Heart left ventricle (tissue), 16 donors: Measurements from ENCODE around the gene SWAP70. TPM values are rescaled to one million over a fixed set of nuclear protein-coding genes. Genes with fewer than 3 reads are reported as not detected.

ENCODE experiments used
- ATAC-seq, 4 donors: fragments of 200-7000 bp; cut with Tn5 transposase; one replicate each; pipeline ENCODE4 v1.9.1; 2020 to 2022; ENCODE audit warnings: moderate library complexity in 4 of 4, mild to moderate bottlenecking in 3 of 4, moderate number of reproducible peaks in 1 of 4
- DNase-seq, 5 donors: peaks; one replicate each; pipeline ENCODE4 v3.0.0-alpha.2; 2020
- H3K27ac ChIP-seq, 12 donors: fragments of 200-600 bp; sonication (generic) in 4 of 12; one replicate each; pipeline versions ENCODE4 v1.5.0 to v1.8.0; 2016 to 2022; ENCODE audit warnings: mild to moderate bottlenecking in 2 of 12
- H3K27me3 ChIP-seq, 9 donors: fragments of 200-600 bp; sonication (generic) in 2 of 9; one replicate each; pipeline versions ENCODE4 v1.5.1 to v1.8.0; 2016 to 2022; ENCODE audit warnings: mild to moderate bottlenecking in 3 of 9
- H3K36me3 ChIP-seq, 9 donors: fragments of 200-600 bp; sonication (generic) in 2 of 9; one replicate each; pipeline versions ENCODE4 v1.5.0 to v1.8.0; 2018 to 2022; ENCODE audit warnings: mild to moderate bottlenecking in 2 of 9
- H3K4me1 ChIP-seq, 12 donors: fragments of 200-600 bp; sonication (generic) in 4 of 12; one replicate each; pipeline versions ENCODE4 v1.5.0 to v1.8.0; 2016 to 2022; ENCODE audit warnings: mild to moderate bottlenecking in 3 of 12
- H3K4me3 ChIP-seq, 12 donors: fragments of 200-600 bp; sonication (generic) in 4 of 12; one replicate each; pipeline versions ENCODE4 v1.5.0 to v1.8.0; 2017 to 2022; ENCODE audit warnings: mild to moderate bottlenecking in 9 of 12, moderate library complexity in 4 of 12
- H3K9me3 ChIP-seq, 12 donors: fragments of 200-600 bp; sonication (generic) in 4 of 12; one replicate each; pipeline versions ENCODE4 v1.5.0 to v1.8.0; 2016 to 2022; ENCODE audit warnings: mild to moderate bottlenecking in 1 of 12
- CTCF ChIP-seq, 12 donors: fragments of 200-600 bp; sonication (generic) in 4 of 12; IDR thresholded peaks; one replicate each; pipeline versions ENCODE4 v1.5.0 to v1.8.0; 2018 to 2022; ENCODE audit warnings: antibody characterized with exemption in 12 of 12, mild to moderate bottlenecking in 5 of 12
- POLR2A ChIP-seq, 2 donors: fragments of 450-650 bp; IDR thresholded peaks; one replicate each; pipeline ENCODE4 v1.6.1; 2017; ENCODE audit warnings: antibody characterized with exemption in 2 of 2, mild to moderate bottlenecking in 2 of 2, moderate library complexity in 2 of 2
- WGBS, 4 donors: extraction: QIAGEN DNeasy Blood & Tissue Kit in 2 of 4; methylation state at CpG; one replicate each; pipeline versions ENCODE4 v1.1.5 to v1.1.7; 2013 to 2018; 5-methylcytosine and 5-hydroxymethylcytosine counted together
- intact Hi-C, 10 donors: fragments of 100-400 bp; cut with DNase I; formaldehyde crosslinking; loops; one replicate each; pipeline versions ENCODE4 v1.11.1 to v1.14.2; 2022
- long read RNA-seq, 3 donors: library from polyadenylated mRNA; unstranded; transcript quantifications; one replicate each; pipeline ENCODE4 v2.0.0, GENCODE V29; 2020 to 2021
- polyA plus RNA-seq, 2 donors: library from polyadenylated mRNA; stranded (reverse); fragments of 200-250 nt; gene quantifications; one replicate each; pipeline ENCODE4 v1.2.3, GENCODE V29; 2013
- total RNA-seq, 9 donors: library from RNA; depleted of rRNA in 2 of 9; stranded (reverse); fragments of >200 nt in 2 of 9; fragmentation: NEBNext Ultra II Directional in 3 of 9; extraction: Animal tissue kit (Norgen Biotek cat#: 25700) in 3 of 9; gene quantifications; one replicate each; pipeline versions ENCODE4 v1.1.0 to v1.2.4, GENCODE V29; 2016 to 2023
- donor health status: ischemic (EF 13 %, LVEDD 7.1; RV severe dilation, severe dysfunction).
- donor health status: healthy with polysubstance abuse.
- donor health status: DM: no; HTN: yes; CAD: no.
- donor health status: DM: no; HTN: no; CAD: no.
- donor health status: ischemic (EF 25% LVEDD 6.9; RV normal size, moderate dysfunction).
- donor health status: ischemic (EF 25% LVEDD 5.7; RV mildly dilated, moderate dysfunction).
- donor health status: healthy.
- donor health status: DM: yes; HTN: yes; CAD: no.
- donor health status: ischemic (EF 35%, LVEDD 5.7; RV mildly dilated, moderate dysfunction).
- donor health status: nonischemic (EF 11% LVEDD 7.7; RV severe dilation, severe dysfunction).
- donor health status: DM: yes; HTN: yes; CAD: no.
- donor health status: PGD.
- donor health status: ischemic (EF 29% LVEDD 5.4; RV normal size, mild dysfunction).
- donor health status: nonischemic (EF 23%, LVEDD 6.1; RV moderate dilation, normal function).

SWAP70 gene
- total RNA-seq (10 to 100 TPM; 16.7 to 38.5 (median 24.0) TPM), polyA plus RNA-seq (10 to 100 TPM in 1 of 2 donors, 1 to 10 TPM in 1; 6.0 to 18.9 TPM)
- long read RNA-seq, donor 1, full-length matches to known transcripts: 41 of 51 reads
- long read RNA-seq, donor 1, partial matches to known transcripts: 6 of 51 reads
- long read RNA-seq, donor 1, other reads (novel, unspliced or antisense): 4 of 51 reads
- long read RNA-seq, donor 2, full-length matches to known transcripts: 135 of 174 reads
- long read RNA-seq, donor 2, partial matches to known transcripts: 11 of 174 reads
- long read RNA-seq, donor 2, other reads (novel, unspliced or antisense): 28 of 174 reads
- long read RNA-seq, donor 3, full-length matches to known transcripts: 46 of 59 reads
- long read RNA-seq, donor 3, partial matches to known transcripts: 6 of 59 reads
- long read RNA-seq, donor 3, other reads (novel, unspliced or antisense): 7 of 59 reads

GRCh38 chr11:9663699-9664275 is at the start of gene SWAP70:
SWAP70 (plus strand) TSS chr11:9664077; CDS start chr11:9664180, 103 bp downstream.
- intact Hi-C loops: loop anchor here in 6 of 10 donors (1.0 to 10.0 kb wide), 5 partner anchors 49 to 51 kb away; no protein-coding TSS in a partner anchor
- no peaks in the 10 kb centered on the region for H3K36me3 ChIP-seq
- H3K27ac ChIP-seq: peak within 1 kb of the TSS; percentile 87 to 98 (median 94)
- H3K27me3 ChIP-seq: no peaks in the 10 kb centered on the region
- H3K4me3 ChIP-seq: peak within 1 kb of the TSS; percentile 74 to 99 (median 94)
- DNase-seq (peak; percentile 92 to 96 (median 92)), ATAC-seq (peak; percentile 83 to 98 (median 96))
- 1% methylated on average over 29 to 38 of the region's 38 CpGs for WGBS, 4 donors
- H3K4me1 ChIP-seq: peaks cover 0 to 45% (median 5%) of the 10 kb centered on the region in 12 donors
- peaks cover 0 to 17% (median 12%) of the 10 kb centered on the region in 12 donors for H3K9me3 ChIP-seq
- TF ChIP-seq CTCF (IDR thresholded peaks at IDR 0.05) (peak in 11 of 12 donors; percentile 26 to 65 (median 43)), POLR2A (IDR thresholded peaks at IDR 0.05) (peak in 1 of 2 donors; percentile 67)

GRCh38 chr11:9615031-9615451 is 48.8 kb upstream of the SWAP70 start:
- TF ChIP-seq CTCF (IDR thresholded peaks at IDR 0.05) (no peak), POLR2A (IDR thresholded peaks at IDR 0.05) (no peak)
- 86 to 91% (median 86%) methylated on average over 2 of the region's 2 CpGs for WGBS, 4 donors
- H3K36me3 ChIP-seq: no peaks in the 10 kb centered on the region
- no peak for ATAC-seq
- H3K4me3 ChIP-seq: peak overlapping the region in 6 of 12 donors; percentile 41 to 69 (median 62)
- H3K4me1 ChIP-seq: peaks cover 0 to 28% (median 17%) of the 10 kb centered on the region in 12 donors
- DNase-seq: no peak
- intact Hi-C loops: loop anchor here in 9 of 10 donors (2.0 to 10.0 kb wide), 9 partner anchors 42 to 710 kb away; partner anchors contain the start of genes SWAP70 (in 2 of the 9) and ADM (in 1 of the 9)
- H3K9me3 ChIP-seq: no peaks in the 10 kb centered on the region
- peak overlapping the region in 9 of 12 donors; percentile 95 to 100 (median 97) for H3K27ac ChIP-seq
- H3K27me3 ChIP-seq: no peaks in the 10 kb centered on the region

- ATAC-seq (no peak), DNase-seq (no peak)
- H3K9me3 ChIP-seq: no peaks in the 10 kb centered on the region
- intact Hi-C loops: loop anchor here in 8 of 10 donors (5.0 to 10.0 kb wide), 8 partner anchors 41 to 709 kb away; partner anchors contain the start of genes SWAP70 (in 2 of the 8) and ADM (in 1 of the 8)
- H3K4me3 ChIP-seq: no peak overlapping the region
- no peaks in the 10 kb centered on the region for H3K36me3 ChIP-seq
- H3K27ac ChIP-seq: no peak overlapping the region
- no peaks in the 10 kb centered on the region for H3K27me3 ChIP-seq
- WGBS, 4 donors: 62 to 83% (median 74%) methylated on average over 2 of the region's 2 CpGs
- H3K4me1 ChIP-seq: peaks cover 0 to 28% (median 17%) of the 10 kb centered on the region in 12 donors
- TF ChIP-seq POLR2A (IDR thresholded peaks at IDR 0.05) (no peak), CTCF (IDR thresholded peaks at IDR 0.05) (no peak)
Measured at GRCh38 chr11:9616042-9616675, 47.7 kb upstream of the SWAP70 start.
